ENCODE measurements around the gene KYNU. TPM values are rescaled to one million over a fixed set of nuclear protein-coding genes. Genes with fewer than 3 reads are reported as not detected.
"Not testable (repeated sequence)": the region's sequence is repeated elsewhere in the genome, so short reads cannot be mapped to it uniquely, and the experiment has no call there.

Gene KYNU
- total and polyA plus RNA-seq, 2 experiments from 2014 or later: not detected

DNA sequence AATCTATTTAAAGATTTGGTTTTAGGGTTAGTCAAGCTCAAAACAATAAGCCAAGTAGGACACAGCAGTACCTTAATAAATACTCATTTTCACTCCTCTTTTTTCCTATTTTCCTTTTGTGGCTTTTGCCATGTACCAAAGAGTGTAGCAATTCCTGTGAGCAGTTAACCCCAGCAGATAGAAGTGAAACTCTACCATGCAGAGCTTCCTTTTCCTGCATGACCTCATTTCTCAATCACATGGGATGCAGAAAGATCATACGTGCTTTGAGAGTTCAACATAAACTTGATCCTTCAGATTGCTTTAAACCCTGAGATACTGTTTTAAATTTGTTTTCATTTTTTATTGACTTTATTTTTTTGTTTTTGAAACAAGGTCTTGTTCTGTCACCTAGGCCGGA lies 152.7 kb downstream of the KYNU start:
- H3K4me2 ChIP-seq (ENCODE audit: unreplicated experiment): no peak overlapping the region
- no peak overlapping the region for H2AFZ ChIP-seq
- TF ChIP-seq EZH2 (IDR thresholded peaks at IDR 0.05; ENCODE audit: insufficient read depth, poor library complexity, severe bottlenecking): no peak
- no peak for TF ChIP-seq EZH2phosphoT487 (IDR thresholded peaks at IDR 0.05; ENCODE audit: insufficient read depth, low read depth)
- no peaks in the 10 kb centered on the region for H3F3A ChIP-seq (ENCODE audit: insufficient read depth)
- no peaks in the 10 kb centered on the region for H3K4me1 ChIP-seq (ENCODE audit: insufficient read depth)
- H3K27me3 ChIP-seq (replicated peaks; ENCODE audit: insufficient read depth): peaks cover 17% of the 10 kb centered on the region; the same call in 1 of the 2 replicates
- H3K9me2 ChIP-seq (ENCODE audit: insufficient read depth): no peaks in the 10 kb centered on the region
- DNase-seq: no peak
- in situ Hi-C loops (cut with MboI): no loop called here
- no peaks in the 10 kb centered on the region for H3K36me3 ChIP-seq (ENCODE audit: low read depth)
- no peaks in the 10 kb centered on the region for H3K9me3 ChIP-seq (ENCODE audit: low read depth)
- WGBS, 2 experiments (ENCODE audit: low coverage in 1 of 2, low lambda C conversion rate in 2 of 2, missing lambda C conversion rate in 2 of 2): 79 to 82% methylated on average over 2 of the region's 2 CpGs
- no peak overlapping the region for H3K27ac ChIP-seq
- H3K4me3 ChIP-seq: no peak overlapping the region
- H4K20me1 ChIP-seq (ENCODE audit: insufficient read depth): no peaks in the 10 kb centered on the region
- no peak overlapping the region for H3K9ac ChIP-seq
- H3K79me2 ChIP-seq (ENCODE audit: insufficient read depth): no peaks in the 10 kb centered on the region

DNA sequence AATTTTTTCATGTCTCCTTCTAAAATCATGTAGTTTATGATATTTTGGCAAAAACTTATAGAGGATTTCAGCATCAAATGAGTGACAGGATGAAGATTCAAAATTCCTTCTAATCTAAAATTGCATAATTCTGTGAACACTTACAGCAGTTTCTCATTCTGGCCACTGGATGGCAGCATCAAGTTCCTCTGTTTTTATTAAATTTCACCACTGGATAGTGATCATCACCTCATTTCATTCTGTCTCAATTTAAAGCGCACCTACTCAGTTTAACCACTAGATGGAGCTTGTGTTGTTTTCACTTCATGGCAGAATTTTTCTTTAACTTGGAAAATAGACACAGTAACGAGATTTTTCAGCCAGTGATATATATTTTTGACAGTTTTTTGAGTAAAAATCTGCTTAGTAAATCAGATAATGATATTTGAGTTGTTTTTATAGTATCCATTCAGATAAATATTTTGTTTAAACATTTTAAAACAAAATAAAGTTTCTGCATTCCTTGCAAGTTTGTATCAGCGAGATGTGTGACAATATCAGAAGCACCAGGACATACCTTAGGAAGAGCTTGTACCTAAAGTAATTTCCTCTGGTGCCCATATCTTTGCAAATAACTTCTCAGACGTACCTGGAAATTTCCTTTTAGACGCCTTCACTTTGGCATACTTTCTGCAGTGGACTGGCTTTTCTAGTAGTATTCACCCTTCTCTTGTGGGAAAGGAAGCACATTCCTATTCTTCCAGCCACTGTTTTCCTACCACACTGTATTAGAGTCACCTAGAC lies 157.0 kb downstream of the KYNU start:
- Histone ChIP-seq H3K36me3 (ENCODE audit: low read depth) (no peaks in the 10 kb centered on the region), H4K20me1 (ENCODE audit: insufficient read depth) (no peaks in the 10 kb centered on the region), H3K9me3 (ENCODE audit: low read depth) (no peaks in the 10 kb centered on the region), H3K9me2 (ENCODE audit: insufficient read depth) (no peaks in the 10 kb centered on the region), H3K79me2 (ENCODE audit: insufficient read depth) (no peaks in the 10 kb centered on the region), H3K27me3 (replicated peaks; ENCODE audit: insufficient read depth) (no peaks in the 10 kb centered on the region), H3F3A (ENCODE audit: insufficient read depth) (no peaks in the 10 kb centered on the region), H3K27ac (no peak overlapping the region), H3K4me3 (no peak overlapping the region), H3K4me2 (ENCODE audit: unreplicated experiment) (peak overlapping the region; percentile 19), H2AFZ (peak overlapping the region; percentile 55; the same call in 1 of the 2 replicates), H3K4me1 (ENCODE audit: insufficient read depth) (no peaks in the 10 kb centered on the region), H3K9ac (no peak overlapping the region)
- DNase-seq: peak; percentile 81
- TF ChIP-seq EZH2phosphoT487 (IDR thresholded peaks at IDR 0.05; ENCODE audit: insufficient read depth, low read depth): no peak
- no peak for TF ChIP-seq EZH2 (IDR thresholded peaks at IDR 0.05; ENCODE audit: insufficient read depth, poor library complexity, severe bottlenecking)
- in situ Hi-C loops (cut with MboI): no loop called here
- WGBS, 2 experiments (ENCODE audit: low coverage in 1 of 2, low lambda C conversion rate in 2 of 2, missing lambda C conversion rate in 2 of 2): 21 to 22% methylated on average over 5 of the region's 5 CpGs

- no peaks in the 10 kb centered on the region for H3F3A ChIP-seq (ENCODE audit: insufficient read depth)
- no peak for DNase-seq
- no peak overlapping the region for H3K4me3 ChIP-seq
- 69 to 83% methylated on average over 1 of the region's 1 CpG for WGBS, 2 experiments (ENCODE audit: low coverage in 1 of 2, low lambda C conversion rate in 2 of 2, missing lambda C conversion rate in 2 of 2)
- no peaks in the 10 kb centered on the region for H3K4me1 ChIP-seq (ENCODE audit: insufficient read depth)
- H3K9me3 ChIP-seq (ENCODE audit: low read depth): no peaks in the 10 kb centered on the region
- in situ Hi-C loops (cut with MboI): no loop called here
- TF ChIP-seq EZH2 (IDR thresholded peaks at IDR 0.05; ENCODE audit: insufficient read depth, poor library complexity, severe bottlenecking) (no peak), EZH2phosphoT487 (IDR thresholded peaks at IDR 0.05; ENCODE audit: insufficient read depth, low read depth) (no peak)
- H3K36me3 ChIP-seq (ENCODE audit: low read depth): no peaks in the 10 kb centered on the region
- H3K27ac ChIP-seq: no peak overlapping the region
- no peaks in the 10 kb centered on the region for H3K9me2 ChIP-seq (ENCODE audit: insufficient read depth)
- no peaks in the 10 kb centered on the region for H3K27me3 ChIP-seq (replicated peaks; ENCODE audit: insufficient read depth)
- H3K4me2 ChIP-seq (ENCODE audit: unreplicated experiment): no peak overlapping the region
- H3K9ac ChIP-seq: no peak overlapping the region
- H3K79me2 ChIP-seq (ENCODE audit: insufficient read depth): no peaks in the 10 kb centered on the region
- no peaks in the 10 kb centered on the region for H4K20me1 ChIP-seq (ENCODE audit: insufficient read depth)
- no peak overlapping the region for H2AFZ ChIP-seq
Measured at GRCh38 chr2:143051465-143051864, 174.0 kb downstream of the KYNU start.

DNA sequence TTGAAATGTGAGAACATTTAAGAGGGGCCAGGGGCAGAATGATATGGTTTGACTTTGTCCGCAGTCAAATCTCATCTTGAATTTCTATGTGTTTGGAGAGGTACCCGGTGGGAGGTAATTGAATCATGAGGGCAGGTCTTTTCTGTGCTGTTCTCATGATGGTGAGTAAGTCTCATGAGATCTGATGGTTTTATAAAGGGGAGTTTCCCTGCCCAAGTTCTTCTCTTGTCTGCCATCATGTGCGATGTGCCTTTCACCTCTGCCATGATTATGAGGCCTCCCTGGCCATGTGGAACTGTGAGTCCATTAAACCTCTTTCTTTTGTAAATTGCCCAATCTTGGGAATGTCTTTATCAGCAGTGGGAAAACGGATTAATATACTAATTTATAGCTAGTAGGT lies 176.0 kb downstream of the KYNU start:
- H3K4me1 ChIP-seq (ENCODE audit: insufficient read depth); H3K36me3 ChIP-seq (ENCODE audit: low read depth); H3K9me2 ChIP-seq (ENCODE audit: insufficient read depth); in situ Hi-C loops (cut with MboI); H3K4me3 ChIP-seq; H3F3A ChIP-seq (ENCODE audit: insufficient read depth); DNase-seq; H3K4me2 ChIP-seq (ENCODE audit: unreplicated experiment); H4K20me1 ChIP-seq (ENCODE audit: insufficient read depth); H2AFZ ChIP-seq; H3K27me3 ChIP-seq (replicated peaks; ENCODE audit: insufficient read depth); H3K27ac ChIP-seq; H3K9me3 ChIP-seq (ENCODE audit: low read depth); H3K79me2 ChIP-seq (ENCODE audit: insufficient read depth); H3K9ac ChIP-seq: not testable (repeated sequence)
- WGBS, 2 experiments (ENCODE audit: low coverage in 1 of 2, low lambda C conversion rate in 2 of 2, missing lambda C conversion rate in 2 of 2): 46 to 50% methylated on average over 4 of the region's 4 CpGs
